HG03108 (cell line): ENCODE data around the gene MEIG1.
A peak's percentile ranks its signal among the peaks of the same experiment; 100 is the strongest.
"Not testable (repeated sequence)": the region's sequence is repeated elsewhere in the genome, so short reads cannot be mapped to it uniquely, and the experiment has no call there.

Source experiments
- ATAC-seq: cut with Tn5 transposase; IDR thresholded peaks from one replicate; pipeline ENCODE4 v1.9.1; 2021; ENCODE audit warnings: moderate library complexity; ENCODE audit not compliant: unreplicated experiment

Gene MEIG1

GRCh38 chr10:14954001-14954770 lies 5.0 kb upstream of the MEIG1 start, which contains the start of gene DCLRE1C:
DCLRE1C (minus strand) TSS chr10:14954096; CDS start chr10:14954010, 86 bp downstream.
- ATAC-seq = peak; percentile 77

DNA sequence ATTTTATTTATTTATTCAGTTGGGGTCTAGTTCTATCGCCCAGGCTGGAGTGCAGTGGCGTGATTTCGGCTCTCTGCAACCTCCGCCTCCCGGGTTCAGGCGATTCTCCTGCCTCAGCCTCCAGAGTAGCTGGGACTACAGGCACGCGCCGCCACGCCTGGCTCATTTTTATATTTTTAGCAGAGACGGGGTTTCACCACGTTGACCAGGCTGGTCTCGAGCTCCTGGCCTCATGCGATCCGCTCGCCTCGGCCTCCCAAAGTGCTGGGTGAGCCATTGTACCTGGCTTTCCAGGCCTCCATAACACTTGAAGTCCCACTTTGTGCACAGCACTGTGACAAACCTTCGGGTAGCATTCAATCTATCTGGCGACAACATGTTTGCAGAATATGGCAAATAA lies 4.3 kb upstream of the MEIG1 start:
- no peak for ATAC-seq

DNA sequence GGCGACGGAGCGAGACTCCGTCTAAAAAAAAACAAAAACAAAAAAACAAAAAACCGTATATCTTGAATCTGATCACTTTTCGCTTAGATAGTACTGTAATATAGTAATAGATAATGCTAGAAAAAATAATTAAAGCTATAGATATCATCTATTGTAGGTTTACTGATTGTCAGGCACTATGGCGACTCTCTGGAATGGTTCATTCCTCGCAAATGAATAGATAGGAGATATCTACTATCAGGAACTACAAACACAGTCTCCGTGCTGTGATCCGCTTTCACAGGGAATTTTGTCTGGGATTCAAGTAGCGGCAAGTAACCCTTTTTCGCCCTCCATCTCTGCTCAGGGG lies 342 bp upstream of the MEIG1 start:
- no peak for ATAC-seq

GRCh38 chr10:14967897-14968296 lies 8.7 kb downstream of the MEIG1 start:
- no peak for ATAC-seq

GRCh38 chr10:14971867-14972448 lies 12.8 kb downstream of the MEIG1 start:
- ATAC-seq = no peak

- not testable (repeated sequence) for ATAC-seq
Observed at GRCh38 chr10:14974153-14974998, 15.2 kb downstream of the MEIG1 start.

- ATAC-seq = no peak
Observed at GRCh38 chr10:14975672-14976273, 16.6 kb downstream of the MEIG1 start.

GRCh38 chr10:14982744-14983143 lies 23.6 kb downstream of the MEIG1 start:
- ATAC-seq = no peak

DNA sequence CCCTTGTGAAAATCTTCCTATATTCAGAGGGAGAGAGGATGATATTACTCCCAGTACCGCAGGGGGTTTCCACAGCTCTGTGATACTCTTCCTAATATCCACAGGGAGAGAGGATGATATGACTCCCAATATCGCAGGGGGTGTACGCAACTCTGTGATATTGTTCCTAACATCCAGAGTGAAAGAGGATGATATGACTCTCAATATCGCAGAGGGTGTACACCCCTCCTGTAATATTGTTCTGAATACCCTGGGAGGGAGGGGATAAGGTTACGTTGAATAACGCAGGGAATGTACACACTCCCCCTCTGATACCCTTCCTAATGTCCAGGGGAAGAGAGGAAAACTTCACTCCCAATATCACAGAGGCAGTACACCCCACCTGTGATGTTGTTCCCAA lies 30.4 kb downstream of the MEIG1 start:
- ATAC-seq = not testable (repeated sequence)

GRCh38 chr10:14991035-14991749 lies 32.0 kb downstream of the MEIG1 start:
- ATAC-seq = not testable (repeated sequence)

GRCh38 chr10:14992336-14992735 lies 33.1 kb downstream of the MEIG1 start:
- not testable (repeated sequence) for ATAC-seq

GRCh38 chr10:14993500-14994455 lies 34.6 kb downstream of the MEIG1 start:
- ATAC-seq = not testable (repeated sequence)

- ATAC-seq = no peak
Observed at GRCh38 chr10:14995964-14996565, 36.9 kb downstream of the MEIG1 start.

DNA sequence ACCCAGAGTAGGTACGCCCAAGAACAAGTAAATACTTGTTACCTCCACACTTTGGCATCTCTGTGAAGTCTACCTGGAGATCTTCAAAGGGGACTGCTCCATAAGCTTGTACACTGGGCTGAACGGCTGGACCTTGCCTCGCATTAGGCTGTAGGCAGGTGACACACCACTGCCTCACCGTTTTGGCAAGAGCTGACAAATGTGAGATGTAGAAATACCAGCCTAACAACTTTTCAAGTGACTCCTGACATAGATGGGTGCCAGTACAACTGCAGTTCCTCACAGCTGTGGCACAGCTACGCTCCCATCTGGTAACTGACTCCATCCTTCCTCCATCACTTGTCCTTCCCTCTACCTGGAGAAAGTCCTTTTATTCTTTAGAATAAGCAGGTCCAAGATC lies 54.3 kb downstream of the MEIG1 start:
- ATAC-seq = not testable (repeated sequence)

DNA sequence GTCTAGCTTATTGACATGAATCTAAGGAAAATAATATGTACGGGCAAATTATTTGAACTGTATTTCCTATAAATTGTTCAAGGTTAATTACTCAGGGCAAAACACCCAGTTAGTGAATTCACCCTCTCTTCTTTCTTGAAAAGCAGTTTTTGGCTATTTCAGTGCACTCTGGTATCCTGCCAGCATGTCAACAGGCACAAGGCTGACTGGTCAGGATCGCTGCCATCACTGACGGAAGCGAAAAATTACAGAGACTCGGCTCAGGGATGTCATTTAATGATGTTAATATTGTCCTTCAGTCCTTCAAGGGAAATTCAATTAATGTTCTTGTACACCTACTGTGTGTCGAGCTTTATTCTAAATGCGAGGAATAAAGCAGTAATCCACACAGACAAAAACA lies 56.3 kb downstream of the MEIG1 start:
- no peak for ATAC-seq

- not testable (repeated sequence) for ATAC-seq
Observed at GRCh38 chr10:15020966-15021365, 61.8 kb downstream of the MEIG1 start.
